Activated CD4-positive, alpha-beta T cell treated with anti-CD3 and anti-CD28 coated beads, Interleukin-2, amount 50 U/mL, for 16 hours (primary cell): ENCODE measurements around the gene KIAA0319L.
A peak's percentile ranks its signal among the peaks of the same experiment; 100 is the strongest.

ENCODE experiments used
- DNase-seq: peaks from one replicate; pipeline ENCODE4 v3.0.0-alpha.2; 2020

Gene KIAA0319L

GRCh38 chr1:35561972-35562680 lies 4.9 kb upstream of the KIAA0319L start:
- DNase-seq: no peak

- no peak for DNase-seq
Measured at GRCh38 chr1:35561297-35561971, 4.2 kb upstream of the KIAA0319L start.

GRCh38 chr1:35560256-35561225 lies 3.3 kb upstream of the KIAA0319L start:
- no peak for DNase-seq

GRCh38 chr1:35559317-35559944 lies 2.2 kb upstream of the KIAA0319L start:
- no peak for DNase-seq

GRCh38 chr1:35558374-35559316 lies 1.4 kb upstream of the KIAA0319L start:
- no peak for DNase-seq

GRCh38 chr1:35557611-35558373 lies 589 bp upstream of the KIAA0319L start, which contains the start of gene NCDN:
NCDN (plus strand) TSS chr1:35557799; CDS start chr1:35558191, 392 bp downstream.
- peak; percentile 97 for DNase-seq

- DNase-seq: no peak
Measured at GRCh38 chr1:35556484-35557117, 602 bp downstream of the KIAA0319L start.

GRCh38 chr1:35555601-35556477 lies 1.4 kb downstream of the KIAA0319L start:
- DNase-seq: no peak

GRCh38 chr1:35555212-35555584 lies 2.0 kb downstream of the KIAA0319L start:
- DNase-seq: no peak

- DNase-seq: no peak
Measured at GRCh38 chr1:35554266-35555211, 2.7 kb downstream of the KIAA0319L start.

GRCh38 chr1:35553851-35554250 lies 3.4 kb downstream of the KIAA0319L start:
- no peak for DNase-seq

- DNase-seq: no peak
Measured at GRCh38 chr1:35546614-35547013, 10.6 kb downstream of the KIAA0319L start.

- DNase-seq: peak; percentile 56
Measured at GRCh38 chr1:35544976-35545375, 12.2 kb downstream of the KIAA0319L start.

GRCh38 chr1:35539824-35540261 lies 17.4 kb downstream of the KIAA0319L start:
- DNase-seq: peak; percentile 52

- peak; percentile 58 for DNase-seq
Measured at GRCh38 chr1:35539073-35539823, 18.0 kb downstream of the KIAA0319L start.

- DNase-seq: no peak
Measured at GRCh38 chr1:35537806-35538205, 19.4 kb downstream of the KIAA0319L start.

- no peak for DNase-seq
Measured at GRCh38 chr1:35536556-35537162, 20.5 kb downstream of the KIAA0319L start.
